GM12801 (cell line): ENCODE results near the gene PER1.

ENCODE experiments used
- CTCF ChIP-seq: IDR thresholded peaks from one replicate; pipeline ENCODE4 v1.5.1; 2011; ENCODE audit warnings: control low read depth; ENCODE audit not compliant: insufficient read length; ENCODE audit errors: extremely low read depth

The PER1 gene

GRCh38 chr17:8188263-8188839, 36.1 kb upstream of the PER1 start:
- TF ChIP-seq CTCF, result no peak

- TF ChIP-seq CTCF, result no peak
These were observed 35.5 kb upstream of the PER1 start for GRCh38 chr17:8187517-8188262.

GRCh38 chr17:8186787-8187516, 34.7 kb upstream of the PER1 start:
- TF ChIP-seq CTCF, result no peak

- no peak for TF ChIP-seq CTCF
These were observed 34.2 kb upstream of the PER1 start for GRCh38 chr17:8186446-8186786.

GRCh38 chr17:8185582-8186445, 33.6 kb upstream of the PER1 start:
- no peak for TF ChIP-seq CTCF

GRCh38 chr17:8176998-8177731, 25.0 kb upstream of the PER1 start:
- no peak for TF ChIP-seq CTCF
